IPS-18c (cell line): ENCODE results near the gene SYNJ1.
"Not testable (repeated sequence)": the region's sequence is repeated elsewhere in the genome, so short reads cannot be mapped to it uniquely, and the experiment has no call there.

ENCODE experiments used
- H3K4me3 ChIP-seq: 2 replicates; pipeline ENCODE4 v1.7.0; 2013; ENCODE audit warnings: low read depth, mild to moderate bottlenecking, low read length, moderate library complexity; ENCODE audit not compliant: insufficient read depth
- H3K9me3 ChIP-seq: one replicate; pipeline ENCODE4 v1.6.1; 2013; ENCODE audit warnings: mild to moderate bottlenecking, low read length, moderate library complexity; ENCODE audit not compliant: control insufficient read depth, insufficient read depth

The SYNJ1 gene

DNA sequence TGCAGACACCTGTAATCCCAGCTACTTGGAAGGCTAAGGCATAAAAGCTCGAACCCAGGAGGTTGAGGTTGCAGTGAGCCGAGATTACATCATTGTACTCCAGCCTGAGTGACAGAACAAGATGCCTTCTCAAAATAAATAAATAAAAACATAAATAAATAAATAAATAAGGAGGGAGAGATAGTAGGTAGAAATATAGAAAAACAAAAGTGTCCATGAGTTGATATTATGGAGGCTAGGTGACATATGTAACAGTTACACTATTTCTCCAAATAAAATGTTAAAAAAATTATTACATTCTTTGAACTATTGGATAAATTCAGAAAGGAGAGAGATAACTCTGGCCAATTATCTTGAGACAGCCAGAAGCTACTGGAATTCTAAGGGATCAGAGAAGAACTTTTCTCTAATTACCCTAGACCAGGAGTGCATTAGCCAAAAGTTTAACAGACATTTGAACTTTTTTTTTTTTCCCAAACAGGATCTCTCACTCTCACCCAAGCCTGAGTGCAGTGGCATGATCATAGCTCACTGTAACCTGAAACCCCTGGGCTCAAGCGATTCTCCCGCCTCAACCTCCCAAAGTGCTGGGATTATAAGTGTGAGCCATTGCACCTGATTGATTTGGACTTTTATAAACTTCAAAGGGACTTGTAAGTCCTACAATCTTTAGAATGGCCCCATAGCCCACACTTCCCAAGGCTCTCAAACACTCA lies 17.6 kb downstream of the SYNJ1 start:
- Histone ChIP-seq H3K4me3 (no peak overlapping the region), H3K9me3 (no peaks in the 10 kb centered on the region)

DNA sequence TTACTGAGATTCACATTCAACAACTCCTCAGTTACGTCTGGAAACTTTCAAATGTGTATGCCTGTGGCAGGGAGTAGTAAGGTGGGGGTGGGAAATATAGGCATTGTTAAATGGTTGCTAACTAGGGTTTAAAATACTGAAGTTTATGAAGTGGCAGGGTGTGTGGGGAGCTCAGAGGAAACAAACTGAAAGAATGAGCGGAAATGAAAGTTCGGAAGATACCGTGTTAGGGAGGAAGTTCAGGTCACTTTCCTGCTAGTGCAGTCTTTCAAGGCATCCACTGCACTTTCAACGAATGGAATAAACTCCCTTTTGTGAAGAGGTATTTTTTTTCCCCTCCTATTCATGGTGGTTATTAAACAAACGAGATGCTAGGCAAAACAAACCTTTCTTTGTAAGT lies 19.7 kb downstream of the SYNJ1 start:
- no peak overlapping the region for H3K4me3 ChIP-seq
- no peaks in the 10 kb centered on the region for H3K9me3 ChIP-seq

DNA sequence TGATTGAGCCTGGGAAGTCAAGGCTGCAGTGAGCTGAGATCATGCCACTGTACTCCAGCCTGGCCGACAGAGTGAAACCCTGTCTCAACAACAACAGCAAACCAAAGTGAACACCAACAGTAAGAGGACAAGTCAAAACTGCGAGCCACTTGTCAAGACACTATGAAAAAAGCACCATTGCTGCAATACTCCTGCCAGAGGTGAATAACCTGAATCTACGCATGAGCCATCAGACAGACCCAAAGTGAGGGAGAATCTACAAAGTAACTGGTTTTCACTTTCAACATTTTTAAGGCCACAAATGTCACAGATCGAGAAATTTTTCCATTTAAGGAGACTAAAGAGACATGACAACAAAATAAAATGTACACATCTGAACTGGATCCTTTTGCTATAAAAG lies 21.9 kb downstream of the SYNJ1 start:
- no peak overlapping the region for H3K4me3 ChIP-seq
- H3K9me3 ChIP-seq: no peaks in the 10 kb centered on the region

- no peaks in the 10 kb centered on the region for H3K9me3 ChIP-seq
- H3K4me3 ChIP-seq: no peak overlapping the region
These were observed 22.7 kb downstream of the SYNJ1 start for GRCh38 chr21:32705139-32705538.

GRCh38 chr21:32702702-32703101 lies 25.1 kb downstream of the SYNJ1 start:
- Histone ChIP-seq H3K4me3 (no peak overlapping the region), H3K9me3 (no peaks in the 10 kb centered on the region)

- no peak overlapping the region for H3K4me3 ChIP-seq
- no peaks in the 10 kb centered on the region for H3K9me3 ChIP-seq
These were observed 28.7 kb downstream of the SYNJ1 start for GRCh38 chr21:32698971-32699693.

DNA sequence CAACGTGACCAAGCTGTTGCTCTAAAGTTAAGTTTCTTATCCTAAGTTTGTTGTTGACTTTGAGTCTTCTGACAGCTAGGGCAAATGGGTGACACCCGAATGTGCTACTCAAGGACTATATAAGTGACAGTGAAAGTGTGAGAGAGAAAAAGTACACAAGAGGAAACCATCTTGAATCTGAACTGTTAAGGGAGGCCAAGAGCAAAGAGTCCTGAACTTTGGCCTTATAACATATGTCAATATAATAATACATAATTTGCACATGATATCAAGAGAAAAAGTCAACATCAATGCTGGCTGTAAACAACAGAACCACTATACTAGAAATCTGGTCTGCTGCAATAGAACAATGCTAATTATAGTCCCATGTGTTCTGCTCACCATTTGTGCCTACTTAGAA lies 29.5 kb downstream of the SYNJ1 start:
- no peaks in the 10 kb centered on the region for H3K9me3 ChIP-seq
- H3K4me3 ChIP-seq: no peak overlapping the region

GRCh38 chr21:32695482-32695881 lies 32.3 kb downstream of the SYNJ1 start:
- H3K9me3 ChIP-seq, H3K4me3 ChIP-seq: not testable (repeated sequence)

- no peak overlapping the region for H3K4me3 ChIP-seq
- no peaks in the 10 kb centered on the region for H3K9me3 ChIP-seq
These were observed 34.2 kb downstream of the SYNJ1 start for GRCh38 chr21:32693581-32693980.

GRCh38 chr21:32690085-32690484 lies 37.7 kb downstream of the SYNJ1 start:
- no peaks in the 10 kb centered on the region for H3K9me3 ChIP-seq
- H3K4me3 ChIP-seq: no peak overlapping the region

DNA sequence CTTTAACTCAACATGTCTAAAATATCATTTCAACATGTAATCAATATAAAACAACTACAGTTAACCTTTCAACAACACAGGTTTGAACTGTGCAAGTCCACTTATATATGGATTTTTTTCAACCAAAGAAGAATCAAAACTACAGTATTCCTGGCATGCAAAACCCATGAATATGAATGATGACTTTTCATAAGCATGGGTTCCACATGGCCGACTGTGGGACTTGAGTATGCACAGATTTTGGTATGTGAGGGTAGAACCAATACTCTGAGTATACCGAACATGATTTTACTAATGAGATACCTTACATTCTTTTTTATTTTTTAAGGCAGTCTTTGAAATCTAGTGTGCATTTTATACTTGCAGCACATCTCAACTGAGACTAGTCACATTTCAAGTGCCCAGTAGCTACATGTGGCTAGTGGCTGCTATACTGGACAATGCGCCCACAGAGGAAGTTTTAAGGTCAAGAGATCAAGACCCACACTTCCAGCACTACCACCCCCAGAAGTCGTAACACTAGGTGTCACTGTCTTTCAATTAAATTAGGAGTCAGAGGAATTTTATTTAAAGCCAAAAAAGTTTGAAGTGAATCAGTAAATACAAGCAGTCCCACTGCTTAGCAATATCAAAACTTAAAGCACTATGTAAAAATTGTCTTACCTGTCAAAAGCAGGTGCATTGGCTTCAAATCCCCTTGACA lies 40.0 kb downstream of the SYNJ1 start:
- Histone ChIP-seq H3K4me3 (no peak overlapping the region), H3K9me3 (no peaks in the 10 kb centered on the region)

GRCh38 chr21:32682696-32683474 lies 44.9 kb downstream of the SYNJ1 start:
- Histone ChIP-seq H3K9me3 (no peaks in the 10 kb centered on the region), H3K4me3 (no peak overlapping the region)

- no peak overlapping the region for H3K4me3 ChIP-seq
These were observed 53.1 kb downstream of the SYNJ1 start for GRCh38 chr21:32674731-32675130.

DNA sequence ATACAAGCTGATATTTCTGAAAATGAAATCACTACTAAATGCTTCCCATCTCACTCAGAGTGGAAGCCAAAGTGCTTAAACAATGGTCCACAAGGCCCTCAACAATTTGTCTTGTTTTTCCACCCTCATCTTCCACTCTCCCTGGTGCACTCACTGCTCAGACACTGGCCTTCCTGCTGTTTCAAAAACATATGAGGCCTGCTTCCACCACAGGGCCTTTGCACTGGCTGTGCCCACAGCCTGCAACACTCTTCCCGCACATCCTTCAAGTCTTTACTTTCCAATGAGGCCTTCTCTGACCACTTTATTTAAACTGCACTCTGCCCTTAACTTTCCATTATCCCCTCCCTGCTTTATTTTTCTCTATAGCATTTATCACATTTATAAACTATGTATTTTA lies 53.8 kb downstream of the SYNJ1 start:
- Histone ChIP-seq H3K9me3 (no peaks in the 10 kb centered on the region), H3K4me3 (no peak overlapping the region)

More at GRCh38 chr21:32674731-32675130, 53.1 kb downstream of the SYNJ1 start:
- H3K9me3 ChIP-seq: no peaks in the 10 kb centered on the region

- H3K9me3 ChIP-seq: peaks cover 3% of the 10 kb centered on the region
- H3K4me3 ChIP-seq: no peak overlapping the region
These were observed 61.6 kb downstream of the SYNJ1 start for GRCh38 chr21:32666258-32666657.

GRCh38 chr21:32664095-32664494 lies 63.7 kb downstream of the SYNJ1 start:
- H3K4me3 ChIP-seq, H3K9me3 ChIP-seq: not testable (repeated sequence)

GRCh38 chr21:32661981-32662380 lies 65.8 kb downstream of the SYNJ1 start:
- H3K9me3 ChIP-seq, H3K4me3 ChIP-seq: not testable (repeated sequence)
